H4 (cell line): ENCODE measurements around the gene ODAD4. TPM values are rescaled to one million over a fixed set of nuclear protein-coding genes. Genes with fewer than 3 reads are reported as not detected.

Source experiments
- DNase-seq: peaks from one replicate; pipeline ENCODE4 v3.0.0-alpha.2; 2015; ENCODE audit warnings: low spot score
- total RNA-seq: library from RNA; depleted of rRNA; stranded (reverse); fragments of >200 nt; shearing (Covaris generic); gene quantifications from 2 replicates; pipeline ENCODE4 v1.2.3, GENCODE V29; 2014

ODAD4 gene
- total RNA-seq, 1 experiment from 2014 or later = 1.4 TPM

- no peak for DNase-seq
These were observed 40.5 kb downstream of the ODAD4 start for GRCh38 chr17:41970901-41971331.

- no peak for DNase-seq
These were observed 41.5 kb downstream of the ODAD4 start for GRCh38 chr17:41971721-41972523.

DNA sequence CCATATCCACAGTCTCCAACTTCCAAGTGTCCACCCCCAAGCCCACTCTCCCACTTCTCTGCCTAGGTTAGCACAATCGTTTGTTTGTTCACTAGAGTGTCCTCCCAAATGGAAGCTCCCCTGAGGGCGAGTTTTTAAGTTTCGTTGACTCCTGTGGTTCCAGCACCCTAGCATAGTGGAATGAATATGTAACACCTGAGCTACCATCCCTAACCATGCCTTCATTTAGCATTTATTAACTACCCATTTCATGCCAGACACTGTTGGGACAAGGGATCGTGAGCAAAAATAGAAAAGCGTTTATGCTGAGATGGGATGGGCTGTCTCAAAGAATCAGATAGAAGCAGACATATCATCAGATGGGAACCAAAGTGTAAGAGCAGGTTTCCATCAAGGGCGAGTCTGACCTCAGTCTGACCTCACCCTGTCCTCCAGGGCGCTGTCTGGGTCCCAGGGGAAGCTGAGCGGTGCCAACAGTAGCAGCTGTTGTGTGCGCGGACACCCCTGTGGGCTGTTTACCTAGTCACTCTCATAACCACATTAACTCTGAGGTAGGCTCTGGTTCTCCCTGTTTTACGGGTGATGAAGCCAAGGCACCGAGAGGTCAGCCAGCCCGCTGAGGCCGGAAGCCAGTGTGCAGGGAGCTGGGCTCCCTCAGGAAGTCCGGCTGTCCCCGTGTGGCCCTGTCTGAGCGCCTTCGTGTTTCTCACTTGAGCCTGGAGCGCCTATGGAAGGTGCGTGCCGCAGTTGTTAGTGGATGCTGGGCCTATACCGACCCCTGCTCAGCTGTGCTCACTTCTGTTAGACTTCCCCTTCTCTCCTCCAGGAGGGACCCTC is 42.4 kb downstream of the ODAD4 start:
- no peak for DNase-seq

DNA sequence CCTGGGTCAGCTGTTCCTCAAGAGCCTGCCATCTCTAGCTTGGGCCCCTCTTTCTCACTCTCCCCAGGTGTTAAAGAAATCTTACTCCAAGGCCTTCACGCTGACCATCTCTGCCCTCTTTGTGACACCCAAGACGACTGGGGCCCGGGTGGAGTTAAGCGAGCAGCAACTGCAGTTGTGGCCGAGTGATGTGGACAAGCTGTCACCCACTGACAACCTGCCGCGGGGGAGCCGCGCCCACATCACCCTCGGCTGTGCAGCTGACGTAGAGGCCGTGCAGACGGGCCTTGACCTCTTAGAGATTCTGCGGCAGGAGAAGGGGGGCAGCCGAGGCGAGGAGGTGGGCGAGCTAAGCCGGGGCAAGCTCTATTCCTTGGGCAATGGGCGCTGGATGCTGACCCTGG is 43.0 kb downstream of the ODAD4 start:
- no peak for DNase-seq

DNA sequence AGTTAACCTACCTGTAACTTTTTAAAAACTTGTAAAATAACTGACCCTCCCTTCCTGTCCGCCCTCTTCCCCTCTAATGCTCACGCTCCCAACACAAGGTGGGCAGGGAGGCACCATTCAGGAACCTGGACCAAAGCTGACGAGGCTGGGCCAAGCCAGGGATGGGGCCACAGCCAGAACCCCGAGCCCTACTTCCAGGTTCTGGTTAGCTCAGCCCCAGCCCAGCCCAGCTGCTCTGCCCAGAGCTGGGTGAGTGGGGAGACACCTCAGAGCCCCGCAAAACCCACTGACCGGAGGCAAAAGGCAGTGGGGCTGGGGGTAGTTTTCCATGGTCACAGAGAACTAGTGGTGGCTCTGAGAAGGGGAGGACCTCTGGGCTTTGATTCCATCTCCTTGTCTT is 43.6 kb downstream of the ODAD4 start:
- no peak for DNase-seq

DNA sequence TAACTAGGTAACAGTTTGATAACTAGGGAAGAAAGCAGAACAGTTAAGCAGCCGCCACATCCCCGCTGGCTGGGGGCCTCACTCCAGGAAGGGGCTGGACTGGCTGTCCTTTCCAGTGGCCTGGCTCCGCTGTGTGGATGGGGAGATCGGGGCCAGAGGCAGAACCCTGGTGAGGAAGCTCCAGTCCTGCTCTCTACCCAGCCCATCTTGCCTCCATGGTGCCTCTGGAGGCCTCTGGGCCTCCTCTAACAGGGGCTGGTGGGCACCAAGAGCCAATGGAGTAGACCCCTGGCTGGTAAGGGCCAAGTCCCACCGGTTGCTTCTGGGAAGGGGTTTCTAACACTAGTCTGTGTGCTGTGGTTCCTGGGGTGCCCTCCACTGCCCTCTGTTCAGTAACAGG is 44.2 kb downstream of the ODAD4 start:
- DNase-seq = no peak

- DNase-seq = no peak
These were observed 45.0 kb downstream of the ODAD4 start for GRCh38 chr17:41975099-41976083.

DNA sequence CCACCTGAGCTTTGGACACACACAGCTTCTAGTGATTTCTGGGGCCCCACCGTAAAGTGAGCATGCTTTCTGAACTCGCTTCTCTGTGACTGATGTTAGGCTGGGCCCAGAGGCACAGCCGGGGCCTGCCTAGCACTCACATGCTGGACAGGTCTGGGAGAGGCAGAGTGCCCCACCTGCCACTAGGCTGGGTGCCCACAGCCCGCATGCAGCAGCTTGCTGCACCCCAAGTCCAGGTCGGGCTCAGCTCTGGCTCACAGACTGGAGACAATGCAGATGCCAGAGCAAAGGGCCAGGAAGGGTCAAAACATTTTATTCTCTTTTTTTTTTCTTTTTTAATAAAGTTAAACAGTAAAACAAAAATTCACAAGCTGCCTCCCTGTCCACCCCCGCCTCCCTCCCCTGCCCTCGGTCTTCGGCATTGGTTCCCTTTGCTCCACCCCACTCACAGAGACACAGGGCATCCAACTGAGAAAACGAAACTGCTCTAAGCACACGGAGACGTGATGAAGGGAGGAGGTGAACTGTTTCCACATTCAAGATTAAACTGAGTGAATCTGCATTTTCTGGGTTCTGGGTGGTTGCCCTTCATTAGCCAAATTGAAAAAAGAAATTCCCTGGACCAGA is 45.8 kb downstream of the ODAD4 start:
- no peak for DNase-seq

DNA sequence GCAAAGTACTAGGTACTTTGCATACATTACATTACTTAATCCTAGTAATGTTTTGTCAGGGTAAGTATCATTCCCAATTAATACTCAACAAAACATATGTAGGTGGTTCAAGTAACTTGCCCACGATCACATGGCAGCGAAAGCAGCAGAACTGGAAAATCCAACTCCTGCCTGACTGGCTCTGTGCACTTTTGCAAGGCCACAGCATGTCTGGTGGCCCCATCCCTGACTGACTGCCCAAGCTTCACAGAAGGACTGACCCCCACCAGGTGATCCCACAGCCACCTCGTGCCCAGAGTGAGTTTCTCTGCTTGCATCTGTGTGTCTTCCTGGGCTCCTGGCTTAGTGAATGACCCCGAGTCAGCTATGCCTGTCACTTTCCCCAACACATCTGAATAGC is 47.6 kb downstream of the ODAD4 start:
- DNase-seq = no peak

DNA sequence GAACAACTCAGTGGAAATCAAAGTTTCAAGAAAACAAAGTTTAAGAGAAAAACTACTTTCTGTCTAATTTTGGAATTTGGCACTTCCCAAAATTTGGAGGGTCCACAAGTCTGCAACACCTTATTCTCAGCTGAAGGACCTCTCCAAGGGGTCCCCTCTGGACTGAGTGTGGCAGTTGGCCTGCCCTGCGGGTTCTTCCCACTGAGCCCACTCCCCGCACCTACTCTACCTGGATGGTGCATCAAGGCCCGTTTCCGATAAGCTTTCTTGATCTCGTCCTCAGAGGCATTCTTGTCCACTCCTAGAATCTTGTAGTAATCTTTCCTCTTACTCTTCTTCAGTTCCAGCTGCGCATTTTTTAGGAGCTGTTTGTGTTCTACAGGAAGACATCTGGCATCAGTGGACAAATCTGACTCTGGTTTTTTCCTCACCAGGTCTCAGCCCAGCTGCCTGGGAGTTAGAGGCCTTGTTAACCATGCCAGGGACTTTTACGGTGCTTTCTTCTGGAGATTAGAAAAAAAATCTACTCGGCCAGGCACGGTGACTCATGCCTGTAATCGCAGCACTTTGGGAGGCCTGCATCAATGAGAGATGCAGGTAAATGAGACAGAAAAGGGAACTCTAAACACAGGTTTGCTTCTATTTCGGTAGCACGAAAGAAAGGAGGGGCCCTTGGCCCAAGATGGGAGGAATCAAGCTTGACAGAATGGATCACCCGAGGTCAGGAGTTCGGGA is 51.8 kb downstream of the ODAD4 start:
- DNase-seq = no peak

DNA sequence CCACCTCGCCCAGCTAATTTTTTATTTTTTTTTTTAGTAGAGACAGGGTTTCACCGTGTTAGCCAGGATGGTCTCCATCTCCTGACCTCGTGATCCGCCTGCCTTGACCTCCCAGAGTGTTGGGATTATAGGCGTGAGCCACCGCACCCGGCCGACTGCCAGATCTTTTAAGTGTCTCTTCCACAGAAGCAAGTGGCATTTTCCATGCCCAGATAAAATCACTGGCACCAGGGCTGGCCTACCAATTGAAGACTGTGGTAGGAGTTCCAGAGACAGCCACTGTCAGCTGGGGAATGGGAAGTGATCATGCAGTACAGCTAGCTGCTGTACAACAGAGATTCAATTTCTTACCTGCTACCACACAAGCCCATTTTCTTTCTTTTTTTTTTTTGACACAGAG is 54.0 kb downstream of the ODAD4 start:
- DNase-seq = no peak

- no peak for DNase-seq
These were observed 55.5 kb downstream of the ODAD4 start for GRCh38 chr17:41985919-41986318.

DNA sequence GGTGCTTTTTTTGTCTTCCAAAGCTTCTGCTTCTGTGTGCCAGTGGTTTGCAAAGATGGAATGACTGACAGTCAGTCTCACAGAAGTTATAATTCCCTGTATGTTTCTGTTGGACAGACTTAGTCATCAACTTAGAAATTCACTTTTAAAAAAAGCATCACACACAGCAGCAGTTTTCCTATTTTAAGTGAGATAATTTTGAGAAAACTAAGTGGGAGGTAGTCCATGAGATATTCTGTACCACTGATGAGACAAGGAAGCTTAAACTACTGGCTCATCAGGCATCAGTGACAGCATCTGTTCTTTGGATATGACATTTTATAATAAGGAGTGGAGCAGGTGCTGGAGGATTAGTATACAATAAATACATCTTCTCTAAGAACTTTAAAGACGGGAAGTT is 56.2 kb downstream of the ODAD4 start:
- no peak for DNase-seq

GRCh38 chr17:41987642-41988041 is 57.2 kb downstream of the ODAD4 start:
- DNase-seq = no peak

DNA sequence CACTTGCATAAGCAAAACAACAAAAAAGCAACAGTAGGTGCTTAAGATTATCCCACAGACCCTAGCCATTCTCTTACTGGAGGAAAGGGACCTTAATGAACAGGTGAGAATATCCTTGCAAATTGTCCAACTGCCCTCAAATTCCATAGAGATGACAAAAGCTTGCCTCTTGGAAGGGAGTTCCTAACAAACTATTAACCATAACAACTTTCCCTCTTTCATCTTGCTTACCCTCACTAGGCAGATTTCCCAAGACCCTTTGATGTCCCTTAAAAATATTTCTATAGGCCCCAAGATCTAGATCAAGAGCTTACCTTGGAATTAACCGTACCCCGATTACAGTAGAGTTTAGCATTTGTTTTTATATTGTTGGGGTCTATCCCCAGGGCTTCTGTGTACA is 58.0 kb downstream of the ODAD4 start:
- DNase-seq = no peak

- DNase-seq = no peak
These were observed 59.4 kb downstream of the ODAD4 start for GRCh38 chr17:41989702-41990419.

- DNase-seq = no peak
These were observed 62.2 kb downstream of the ODAD4 start for GRCh38 chr17:41992576-41992975.

DNA sequence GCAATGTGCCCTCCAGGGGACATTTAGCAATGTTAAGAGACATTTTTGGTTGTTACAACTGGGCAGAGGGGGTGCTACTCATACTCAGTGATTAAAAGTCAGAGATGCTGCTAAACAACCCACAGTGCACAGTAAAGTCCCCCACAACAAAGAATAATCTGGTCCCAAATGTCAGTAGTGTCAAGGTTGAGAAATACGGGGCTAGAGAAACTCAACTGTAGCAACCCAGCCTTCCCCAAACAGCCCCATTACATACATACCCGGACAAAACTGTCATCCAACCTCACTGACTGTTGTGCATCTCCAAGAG is 66.4 kb downstream of the ODAD4 start:
- DNase-seq = no peak

DNA sequence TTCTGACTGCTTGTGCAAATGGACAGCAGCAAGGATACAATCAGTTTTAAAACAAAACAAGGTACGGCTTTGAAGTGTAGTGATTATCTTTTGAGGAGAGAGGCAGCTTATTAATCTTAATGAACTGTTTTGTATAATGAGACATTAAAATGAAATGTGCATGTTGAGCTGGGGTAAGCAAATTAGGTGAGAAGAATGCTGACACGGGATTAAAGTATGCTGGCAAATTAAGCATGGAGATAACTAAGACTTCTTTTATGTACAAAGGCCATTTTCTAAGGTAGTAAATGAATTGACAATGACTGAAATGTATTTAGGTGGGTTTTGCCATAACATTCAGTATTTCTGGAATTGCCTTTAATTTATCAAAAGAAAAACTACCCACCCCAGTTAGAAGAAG is 68.1 kb downstream of the ODAD4 start:
- no peak for DNase-seq
